HG02678 (cell line): Measurements from ENCODE around the gene FAM78A.

Experiments
- ATAC-seq: cut with Tn5 transposase; IDR thresholded peaks from one replicate; pipeline ENCODE4 v1.9.1; 2021; ENCODE audit warnings: mild to moderate bottlenecking, moderate library complexity; ENCODE audit not compliant: unreplicated experiment

FAM78A gene

GRCh38 chr9:131276094-131276888 is at the start of gene FAM78A:
Gene FAM78A (minus strand): TSS chr9:131276510. CDS start chr9:131276179, 331 bp downstream.
- peak; percentile 11 for ATAC-seq

- no peak for ATAC-seq
These were observed 48.7 kb upstream of the FAM78A start for GRCh38 chr9:131324736-131325679.

- no peak for ATAC-seq
These were observed 47.3 kb upstream of the FAM78A start for GRCh38 chr9:131323629-131324028.

GRCh38 chr9:131320031-131320685 is 43.8 kb upstream of the FAM78A start:
- ATAC-seq = no peak

- ATAC-seq = no peak
These were observed 43.2 kb upstream of the FAM78A start for GRCh38 chr9:131319486-131319885.

- no peak for ATAC-seq
These were observed 42.1 kb upstream of the FAM78A start for GRCh38 chr9:131318231-131319085.

GRCh38 chr9:131312822-131313770 is 36.8 kb upstream of the FAM78A start:
- no peak for ATAC-seq

GRCh38 chr9:131312246-131312645 is 35.9 kb upstream of the FAM78A start:
- no peak for ATAC-seq

- no peak for ATAC-seq
These were observed 34.7 kb upstream of the FAM78A start for GRCh38 chr9:131310833-131311554.

GRCh38 chr9:131309530-131310276 is 33.4 kb upstream of the FAM78A start:
- no peak for ATAC-seq

GRCh38 chr9:131308906-131309529 is 32.7 kb upstream of the FAM78A start:
- no peak for ATAC-seq

GRCh38 chr9:131308452-131308851 is 32.1 kb upstream of the FAM78A start:
- no peak for ATAC-seq

- ATAC-seq = no peak
These were observed 31.7 kb upstream of the FAM78A start for GRCh38 chr9:131307974-131308373.

GRCh38 chr9:131306397-131307004 is 30.2 kb upstream of the FAM78A start:
- no peak for ATAC-seq

GRCh38 chr9:131304676-131305355 is 28.5 kb upstream of the FAM78A start:
- no peak for ATAC-seq
